Smooth muscle cell (in vitro differentiated cells): Measurements from ENCODE around the gene IL18RAP. TPM values are rescaled to one million over a fixed set of nuclear protein-coding genes. Genes with fewer than 3 reads are reported as not detected.

Experiments used
- DNase-seq: peaks from one replicate; lab custom pipeline; 2025; ENCODE audit not compliant: unreplicated experiment; lab: John Stamatoyannopoulos, UW
- H2AFZ ChIP-seq: fragments of 200-600 bp; sonication (generic); 2 replicates; pipeline ENCODE4 v1.6.0; 2016; ENCODE audit warnings: antibody characterized with exemption, low read depth, mild to moderate bottlenecking
- H3F3A ChIP-seq: fragments of 200-600 bp; sonication (generic); 2 replicates; pipeline ENCODE4 v1.6.0; 2017; ENCODE audit warnings: antibody characterized with exemption, low read depth
- H3K27ac ChIP-seq: fragments of 200-600 bp; sonication (generic); 2 replicates; pipeline ENCODE4 v1.5.1; 2016; ENCODE audit warnings: low read depth, mild to moderate bottlenecking
- H3K27me3 ChIP-seq: fragments of 200-600 bp; sonication (generic); 2 replicates; pipeline ENCODE4 v1.6.1; 2016; ENCODE audit warnings: low read depth, mild to moderate bottlenecking
- H3K36me3 ChIP-seq: fragments of 200-600 bp; sonication (generic); 2 replicates; pipeline ENCODE4 v1.5.1; 2016; ENCODE audit warnings: low read depth
- H3K4me1 ChIP-seq: fragments of 200-600 bp; sonication (generic); 2 replicates; pipeline ENCODE4 v1.5.1; 2016; ENCODE audit warnings: low read depth
- H3K4me2 ChIP-seq: fragments of 200-600 bp; sonication (generic); 2 replicates; pipeline ENCODE4 v1.6.0; 2016; ENCODE audit warnings: mild to moderate bottlenecking
- H3K4me3 ChIP-seq: fragments of 200-600 bp; sonication (generic); 2 replicates; pipeline ENCODE4 v1.5.1; 2016; ENCODE audit warnings: mild to moderate bottlenecking
- H3K79me2 ChIP-seq: fragments of 200-600 bp; sonication (generic); 2 replicates; pipeline ENCODE4 v1.6.0; 2016; ENCODE audit warnings: low read depth, mild to moderate bottlenecking
- H3K9ac ChIP-seq: fragments of 200-600 bp; sonication (generic); 2 replicates; pipeline ENCODE4 v1.6.0; 2016; ENCODE audit warnings: low read depth
- H3K9me3 ChIP-seq: fragments of 200-600 bp; sonication (generic); replicated peaks from 2 replicates; pipeline ENCODE4 v1.5.1; 2016; ENCODE audit warnings: low read depth
- H4K20me1 ChIP-seq: fragments of 200-600 bp; sonication (generic); 2 replicates; pipeline ENCODE4 v1.6.0; 2016; ENCODE audit warnings: low read depth
- CTCF ChIP-seq: fragments of 200-600 bp; sonication (generic); IDR thresholded peaks from 2 replicates; pipeline ENCODE4 v1.5.1; 2017; ENCODE audit warnings: borderline replicate concordance, mild to moderate bottlenecking, antibody characterized with exemption; ENCODE audit not compliant: insufficient read depth, poor library complexity, severe bottlenecking
- whole genome bisulfite sequencing: methylation state at CpG from one replicate; pipeline ENCODE4 v1.1.7; 2016; ENCODE audit warnings: low lambda C conversion rate; 5-methylcytosine and 5-hydroxymethylcytosine counted together
- polyA plus RNA-seq: library from polyadenylated mRNA; unstranded; fragments of >200 nt; fragmentation: Nextera tagmentation; extraction: Ambion mirVana; gene quantifications from 2 replicates; pipeline ENCODE4 v1.2.1, GENCODE V29; 2016
- total RNA-seq: library from RNA; depleted of rRNA; stranded (reverse); fragments of >200 nt; gene quantifications from 2 replicates; pipeline ENCODE4 v1.2.3, GENCODE V29; 2014

IL18RAP gene
- total and polyA plus RNA-seq, 2 experiments from 2014 or later = not detected

- no peak overlapping the region for H3K27ac ChIP-seq
- H3K27me3 ChIP-seq = no peaks in the 10 kb centered on the region
- H3K79me2 ChIP-seq = no peaks in the 10 kb centered on the region
- no peak overlapping the region for H2AFZ ChIP-seq
- no peaks in the 10 kb centered on the region for H3K4me1 ChIP-seq
- H3K9me3 ChIP-seq = no peaks in the 10 kb centered on the region
- TF ChIP-seq CTCF = no peak
- no peak overlapping the region for H3K4me2 ChIP-seq
- H3F3A ChIP-seq = no peaks in the 10 kb centered on the region
- no peak for DNase-seq
- H3K9ac ChIP-seq = no peak overlapping the region
- no peaks in the 10 kb centered on the region for H4K20me1 ChIP-seq
- 86% methylated on average over 4 of the region's 4 CpGs for WGBS
- no peak overlapping the region for H3K4me3 ChIP-seq
- H3K36me3 ChIP-seq = no peaks in the 10 kb centered on the region
Measured at GRCh38 chr2:102433973-102434654, 11.2 kb downstream of the IL18RAP start.

GRCh38 chr2:102434655-102435381 is 11.9 kb downstream of the IL18RAP start:
- no peak for TF ChIP-seq CTCF
- Histone ChIP-seq H3K4me3 (no peak overlapping the region), H3F3A (no peaks in the 10 kb centered on the region), H3K27ac (no peak overlapping the region), H3K36me3 (no peaks in the 10 kb centered on the region), H3K79me2 (no peaks in the 10 kb centered on the region), H3K27me3 (no peaks in the 10 kb centered on the region), H3K4me1 (no peaks in the 10 kb centered on the region), H3K4me2 (no peak overlapping the region), H4K20me1 (no peaks in the 10 kb centered on the region), H3K9me3 (no peaks in the 10 kb centered on the region), H3K9ac (no peak overlapping the region), H2AFZ (no peak overlapping the region)
- 78% methylated on average over 2 of the region's 2 CpGs for WGBS
- no peak for DNase-seq

GRCh38 chr2:102435741-102436140 is 12.8 kb downstream of the IL18RAP start:
- H3K4me3 ChIP-seq = no peak overlapping the region
- H4K20me1 ChIP-seq = no peaks in the 10 kb centered on the region
- no peaks in the 10 kb centered on the region for H3K79me2 ChIP-seq
- no peak for DNase-seq
- H2AFZ ChIP-seq = no peak overlapping the region
- H3K27me3 ChIP-seq = no peaks in the 10 kb centered on the region
- no peaks in the 10 kb centered on the region for H3K36me3 ChIP-seq
- no peaks in the 10 kb centered on the region for H3F3A ChIP-seq
- H3K27ac ChIP-seq = peak overlapping the region; percentile 80
- no peak overlapping the region for H3K9ac ChIP-seq
- WGBS = 87% methylated on average over 2 of the region's 2 CpGs
- H3K9me3 ChIP-seq = no peaks in the 10 kb centered on the region
- no peaks in the 10 kb centered on the region for H3K4me1 ChIP-seq
- H3K4me2 ChIP-seq = peak overlapping the region; percentile 42
- no peak for TF ChIP-seq CTCF
